SK-N-SH treated with all-trans-retinoic acid at 6 μM for 48 hours (cell line): Measurements from ENCODE around the gene ZBTB17.

Experiments
- ATAC-seq: fragments of 200-7000 bp; cut with Tn5 transposase; 3 replicates; pipeline ENCODE4 v1.9.1; 2020; ENCODE audit warnings: mild to moderate bottlenecking, moderate library complexity
- BACH2 ChIP-seq: fragments of 250-450 bp; sonication (Bioruptor Pico); IDR thresholded peaks from 2 replicates; pipeline ENCODE4 v1.9.0; 2021; ENCODE audit warnings: mild to moderate bottlenecking, borderline replicate concordance
- CSDC2 ChIP-seq: fragments of 250-450 bp; sonication (Bioruptor Pico); IDR thresholded peaks from 2 replicates; pipeline ENCODE4 v1.5.0; 2020; ENCODE audit warnings: mild to moderate bottlenecking, moderate library complexity
- ESRRG ChIP-seq: fragments of 250-450 bp; sonication (Bioruptor Pico); IDR thresholded peaks from 2 replicates; pipeline ENCODE4 v1.6.1; 2021; ENCODE audit warnings: mild to moderate bottlenecking
- GLIS3 ChIP-seq: fragments of 250-450 bp; sonication (Bioruptor Pico); IDR thresholded peaks from 2 replicates; pipeline ENCODE4 v1.5.0; 2020; ENCODE audit warnings: mild to moderate bottlenecking, moderate library complexity
- ISL1 ChIP-seq: fragments of 250-450 bp; sonication (Bioruptor Pico); IDR thresholded peaks from 2 replicates; pipeline ENCODE4 v2.1.2; 2022; ENCODE audit warnings: mild to moderate bottlenecking, moderate library complexity
- OSR1 ChIP-seq: fragments of 250-450 bp; sonication (Bioruptor Pico); IDR thresholded peaks from 2 replicates; pipeline ENCODE4 v1.8.0; 2022; ENCODE audit warnings: moderate library complexity, mild to moderate bottlenecking, inconsistent platforms
- PPARA ChIP-seq: fragments of 250-450 bp; sonication (Bioruptor Pico); IDR thresholded peaks from 2 replicates; pipeline ENCODE4 v1.5.0; 2020; ENCODE audit warnings: mild to moderate bottlenecking, borderline replicate concordance
- SNAI2 ChIP-seq: fragments of 250-450 bp; sonication (Bioruptor Pico); IDR thresholded peaks from 2 replicates; pipeline ENCODE4 v1.5.0; 2020; ENCODE audit warnings: mild to moderate bottlenecking, moderate library complexity
- TOX ChIP-seq: fragments of 250-450 bp; sonication (Bioruptor Pico); IDR thresholded peaks from 2 replicates; pipeline ENCODE4 v1.8.0; 2021; ENCODE audit warnings: mild to moderate bottlenecking, moderate library complexity, borderline replicate concordance
- TSHZ2 ChIP-seq: fragments of 250-450 bp; sonication (Bioruptor Pico); IDR thresholded peaks from 2 replicates; pipeline ENCODE4 v1.5.0; 2020; ENCODE audit warnings: mild to moderate bottlenecking, moderate library complexity
- ZC3H10 ChIP-seq: fragments of 250-450 bp; sonication (Bioruptor Pico); IDR thresholded peaks from 2 replicates; pipeline ENCODE4 v1.5.1; 2021; ENCODE audit warnings: mild to moderate bottlenecking, moderate library complexity
- ZFP3 ChIP-seq: fragments of 250-450 bp; sonication (Bioruptor Pico); IDR thresholded peaks from 2 replicates; pipeline ENCODE4 v1.5.0; 2020; ENCODE audit warnings: mild to moderate bottlenecking, moderate library complexity
- ZFP30 ChIP-seq: fragments of 450-650 bp; formaldehyde crosslinking; IDR thresholded peaks from 2 replicates; pipeline ENCODE4 v1.5.0; 2022; ENCODE audit warnings: mild to moderate bottlenecking, moderate library complexity
- ZNF565 ChIP-seq: fragments of 450-650 bp; formaldehyde crosslinking; conservative IDR thresholded peaks from 2 replicates; pipeline ENCODE4 v1.5.0; 2020; ENCODE audit warnings: low read depth, mild to moderate bottlenecking, moderate library complexity
- ZNF70 ChIP-seq: fragments of 450-650 bp; formaldehyde crosslinking; IDR thresholded peaks from 2 replicates; pipeline ENCODE4 v1.5.0; 2020; ENCODE audit warnings: mild to moderate bottlenecking, moderate library complexity
- ZNF8 ChIP-seq: fragments of 450-650 bp; formaldehyde crosslinking; IDR thresholded peaks from 2 replicates; pipeline ENCODE4 v1.5.0; 2020; ENCODE audit warnings: mild to moderate bottlenecking, moderate library complexity
- TF ChIP-seq, protein P1 (sequence below): fragments of 250-450 bp; sonication (Bioruptor Pico); IDR thresholded peaks from 2 replicates; pipeline ENCODE4 v1.8.0; 2021; ENCODE audit warnings: low read depth, mild to moderate bottlenecking, moderate library complexity, borderline replicate concordance
- TF ChIP-seq, protein P2 (sequence below): fragments of 250-450 bp; sonication (Bioruptor Pico); IDR thresholded peaks from 2 replicates; pipeline ENCODE4 v1.8.0; 2020; ENCODE audit warnings: mild to moderate bottlenecking, moderate library complexity, borderline replicate concordance
- TF ChIP-seq, protein P3 (sequence below): fragments of 250-450 bp; sonication (Bioruptor Pico); IDR thresholded peaks from 2 replicates; pipeline ENCODE4 v1.5.1; 2020; ENCODE audit warnings: low read depth, mild to moderate bottlenecking, moderate library complexity

The ZBTB17 gene

GRCh38 chr1:16007671-16008341 is 31.9 kb upstream of the ZBTB17 start:
- ATAC-seq = no peak
- TF ChIP-seq GLIS3 (CRISPR knock-in tag) (no peak), BACH2 (CRISPR knock-in tag) (no peak), OSR1 (CRISPR knock-in tag) (no peak), ZNF70 (CRISPR knock-in tag) (no peak)
- TF ChIP-seq, protein P1, sequence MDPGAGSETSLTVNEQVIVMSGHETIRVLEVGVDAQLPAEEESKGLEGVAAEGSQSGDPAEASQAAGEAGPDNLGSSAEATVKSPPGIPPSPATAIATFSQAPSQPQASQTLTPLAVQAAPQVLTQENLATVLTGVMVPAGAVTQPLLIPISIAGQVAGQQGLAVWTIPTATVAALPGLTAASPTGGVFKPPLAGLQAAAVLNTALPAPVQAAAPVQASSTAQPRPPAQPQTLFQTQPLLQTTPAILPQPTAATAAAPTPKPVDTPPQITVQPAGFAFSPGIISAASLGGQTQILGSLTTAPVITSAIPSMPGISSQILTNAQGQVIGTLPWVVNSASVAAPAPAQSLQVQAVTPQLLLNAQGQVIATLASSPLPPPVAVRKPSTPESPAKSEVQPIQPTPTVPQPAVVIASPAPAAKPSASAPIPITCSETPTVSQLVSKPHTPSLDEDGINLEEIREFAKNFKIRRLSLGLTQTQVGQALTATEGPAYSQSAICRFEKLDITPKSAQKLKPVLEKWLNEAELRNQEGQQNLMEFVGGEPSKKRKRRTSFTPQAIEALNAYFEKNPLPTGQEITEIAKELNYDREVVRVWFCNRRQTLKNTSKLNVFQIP (CRISPR knock-in tag) = no peak
- TF ChIP-seq, all 23 proteins: peak for 0

GRCh38 chr1:16006552-16007485 is 30.9 kb upstream of the ZBTB17 start:
- no peak for TF ChIP-seq TSHZ2 (CRISPR knock-in tag)
- TF ChIP-seq ZFP30 (CRISPR knock-in tag) = no peak

GRCh38 chr1:16006010-16006409 is 30.1 kb upstream of the ZBTB17 start:
- TF ChIP-seq ZFP30 (CRISPR knock-in tag) (no peak), ISL1 (no peak), PPARA (CRISPR knock-in tag) (no peak), ZNF8 (CRISPR knock-in tag) (no peak), TSHZ2 (CRISPR knock-in tag) (no peak), BACH2 (CRISPR knock-in tag) (no peak), CSDC2 (CRISPR knock-in tag) (no peak), TOX (no peak), GLIS3 (CRISPR knock-in tag) (no peak), ZNF565 (CRISPR knock-in tag) (no peak), ZC3H10 (CRISPR knock-in tag) (no peak), ZFP3 (CRISPR knock-in tag) (no peak), ZNF70 (CRISPR knock-in tag) (no peak), SNAI2 (CRISPR knock-in tag) (no peak), ESRRG (CRISPR knock-in tag) (no peak)
- TF ChIP-seq, protein P2, sequence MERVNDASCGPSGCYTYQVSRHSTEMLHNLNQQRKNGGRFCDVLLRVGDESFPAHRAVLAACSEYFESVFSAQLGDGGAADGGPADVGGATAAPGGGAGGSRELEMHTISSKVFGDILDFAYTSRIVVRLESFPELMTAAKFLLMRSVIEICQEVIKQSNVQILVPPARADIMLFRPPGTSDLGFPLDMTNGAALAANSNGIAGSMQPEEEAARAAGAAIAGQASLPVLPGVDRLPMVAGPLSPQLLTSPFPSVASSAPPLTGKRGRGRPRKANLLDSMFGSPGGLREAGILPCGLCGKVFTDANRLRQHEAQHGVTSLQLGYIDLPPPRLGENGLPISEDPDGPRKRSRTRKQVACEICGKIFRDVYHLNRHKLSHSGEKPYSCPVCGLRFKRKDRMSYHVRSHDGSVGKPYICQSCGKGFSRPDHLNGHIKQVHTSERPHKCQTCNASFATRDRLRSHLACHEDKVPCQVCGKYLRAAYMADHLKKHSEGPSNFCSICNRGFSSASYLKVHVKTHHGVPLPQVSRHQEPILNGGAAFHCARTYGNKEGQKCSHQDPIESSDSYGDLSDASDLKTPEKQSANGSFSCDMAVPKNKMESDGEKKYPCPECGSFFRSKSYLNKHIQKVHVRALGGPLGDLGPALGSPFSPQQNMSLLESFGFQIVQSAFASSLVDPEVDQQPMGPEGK (CRISPR knock-in tag) = no peak
- TF ChIP-seq, protein P1 (CRISPR knock-in tag) = no peak
- TF ChIP-seq, protein P3, sequence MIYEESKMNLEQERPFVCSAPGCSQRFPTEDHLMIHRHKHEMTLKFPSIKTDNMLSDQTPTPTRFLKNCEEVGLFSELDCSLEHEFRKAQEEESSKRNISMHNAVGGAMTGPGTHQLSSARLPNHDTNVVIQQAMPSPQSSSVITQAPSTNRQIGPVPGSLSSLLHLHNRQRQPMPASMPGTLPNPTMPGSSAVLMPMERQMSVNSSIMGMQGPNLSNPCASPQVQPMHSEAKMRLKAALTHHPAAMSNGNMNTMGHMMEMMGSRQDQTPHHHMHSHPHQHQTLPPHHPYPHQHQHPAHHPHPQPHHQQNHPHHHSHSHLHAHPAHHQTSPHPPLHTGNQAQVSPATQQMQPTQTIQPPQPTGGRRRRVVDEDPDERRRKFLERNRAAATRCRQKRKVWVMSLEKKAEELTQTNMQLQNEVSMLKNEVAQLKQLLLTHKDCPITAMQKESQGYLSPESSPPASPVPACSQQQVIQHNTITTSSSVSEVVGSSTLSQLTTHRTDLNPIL (CRISPR knock-in tag) = no peak
- TF ChIP-seq, all 23 proteins: peak for 0
- ATAC-seq = no peak

More at GRCh38 chr1:16006552-16007485, 30.9 kb upstream of the ZBTB17 start:
- ATAC-seq = no peak
